ENCODE results near the gene MAP3K21. TPM values are rescaled to one million over a fixed set of nuclear protein-coding genes. Genes with fewer than 3 reads are reported as not detected.

MAP3K21 gene
- total and polyA plus RNA-seq, 5 donors from 2014 or later: 0.13 to 0.30 (median 0.22) TPM; not detected in 1

- Mint-ChIP-seq H3K36me3 (no peaks in the 10 kb centered on the region), H3K4me1 (no peaks in the 10 kb centered on the region), H3K4me3 (no peak overlapping the region), H3K27me3 (peaks cover 27% of the 10 kb centered on the region), H3K9me3 (peaks cover 0 to 3% (median 0%) of the 10 kb centered on the region in 7 donors), H3K27ac (no peak overlapping the region)
- no peak for DNase-seq
- H3K4me1 ChIP-seq (ENCODE audit: control insufficient read depth, insufficient read depth, low read length, poor library complexity, severe bottlenecking): no peaks in the 10 kb centered on the region
- no peaks in the 10 kb centered on the region for H3K9me3 ChIP-seq (ENCODE audit: control insufficient read depth in 2 of 2, low read length in 2 of 2)
- H3K27ac ChIP-seq (ENCODE audit: insufficient read depth, low read length, poor library complexity, severe bottlenecking): no peak overlapping the region
- H3K27me3 ChIP-seq (ENCODE audit: control insufficient read depth, insufficient read depth, low read length): peaks cover 10% of the 10 kb centered on the region
- H3K36me3 ChIP-seq (ENCODE audit: control insufficient read depth, insufficient read depth, low read length): no peaks in the 10 kb centered on the region
- ATAC-seq (ENCODE audit: low read depth in 2 of 2): no peak
- no peak overlapping the region for H3K4me3 ChIP-seq (ENCODE audit: low read depth, low read length)
These were observed 66.6 kb downstream of the MAP3K21 start for GRCh38 chr1:233393926-233394680.

GRCh38 chr1:233394860-233395717, 67.6 kb downstream of the MAP3K21 start:
- no peak overlapping the region for H3K27ac ChIP-seq (ENCODE audit: insufficient read depth, low read length, poor library complexity, severe bottlenecking)
- H3K4me3 ChIP-seq (ENCODE audit: low read depth, low read length): no peak overlapping the region
- no peaks in the 10 kb centered on the region for H3K4me1 ChIP-seq (ENCODE audit: control insufficient read depth, insufficient read depth, low read length, poor library complexity, severe bottlenecking)
- H3K27me3 ChIP-seq (ENCODE audit: control insufficient read depth, insufficient read depth, low read length): peaks cover 6% of the 10 kb centered on the region
- ATAC-seq (ENCODE audit: low read depth in 2 of 2): no peak
- Mint-ChIP-seq H3K9me3 (peaks cover 0 to 3% (median 0%) of the 10 kb centered on the region in 7 donors), H3K27ac (no peak overlapping the region), H3K4me1 (no peaks in the 10 kb centered on the region), H3K27me3 (peaks cover 27% of the 10 kb centered on the region), H3K4me3 (no peak overlapping the region), H3K36me3 (no peaks in the 10 kb centered on the region)
- peak; percentile 2 to 69 (median 32) for DNase-seq
- H3K9me3 ChIP-seq (ENCODE audit: control insufficient read depth in 2 of 2, low read length in 2 of 2): no peaks in the 10 kb centered on the region
- no peaks in the 10 kb centered on the region for H3K36me3 ChIP-seq (ENCODE audit: control insufficient read depth, insufficient read depth, low read length)

GRCh38 chr1:233395863-233396646, 68.5 kb downstream of the MAP3K21 start:
- no peak for ATAC-seq (ENCODE audit: low read depth in 2 of 2)
- no peaks in the 10 kb centered on the region for H3K4me1 ChIP-seq (ENCODE audit: control insufficient read depth, insufficient read depth, low read length, poor library complexity, severe bottlenecking)
- no peaks in the 10 kb centered on the region for H3K9me3 ChIP-seq (ENCODE audit: control insufficient read depth in 2 of 2, low read length in 2 of 2)
- no peak overlapping the region for H3K4me3 ChIP-seq (ENCODE audit: low read depth, low read length)
- no peak for DNase-seq
- Mint-ChIP-seq H3K27me3 (peaks cover 19% of the 10 kb centered on the region), H3K4me3 (no peak overlapping the region), H3K27ac (no peak overlapping the region), H3K36me3 (no peaks in the 10 kb centered on the region), H3K4me1 (no peaks in the 10 kb centered on the region), H3K9me3 (peaks cover 0 to 1% (median 0%) of the 10 kb centered on the region in 7 donors)
- H3K27me3 ChIP-seq (ENCODE audit: control insufficient read depth, insufficient read depth, low read length): peaks cover 4% of the 10 kb centered on the region
- no peaks in the 10 kb centered on the region for H3K36me3 ChIP-seq (ENCODE audit: control insufficient read depth, insufficient read depth, low read length)
- no peak overlapping the region for H3K27ac ChIP-seq (ENCODE audit: insufficient read depth, low read length, poor library complexity, severe bottlenecking)

- no peaks in the 10 kb centered on the region for H3K36me3 ChIP-seq (ENCODE audit: control insufficient read depth, insufficient read depth, low read length)
- ATAC-seq (ENCODE audit: low read depth in 2 of 2) (no peak), DNase-seq (no peak)
- Mint-ChIP-seq H3K4me3 (no peak overlapping the region), H3K27ac (no peak overlapping the region), H3K36me3 (no peaks in the 10 kb centered on the region), H3K4me1 (peaks cover 0 to 12% (median 5%) of the 10 kb centered on the region in 4 donors), H3K9me3 (peaks cover 0 to 10% (median 1%) of the 10 kb centered on the region in 7 donors), H3K27me3 (peaks cover 4% of the 10 kb centered on the region)
- H3K27ac ChIP-seq (ENCODE audit: insufficient read depth, low read length, poor library complexity, severe bottlenecking): no peak overlapping the region
- no peaks in the 10 kb centered on the region for H3K9me3 ChIP-seq (ENCODE audit: control insufficient read depth in 2 of 2, low read length in 2 of 2)
- no peak overlapping the region for H3K4me3 ChIP-seq (ENCODE audit: low read depth, low read length)
- H3K4me1 ChIP-seq (ENCODE audit: control insufficient read depth, insufficient read depth, low read length, poor library complexity, severe bottlenecking): no peaks in the 10 kb centered on the region
- no peaks in the 10 kb centered on the region for H3K27me3 ChIP-seq (ENCODE audit: control insufficient read depth, insufficient read depth, low read length)
These were observed 78.9 kb downstream of the MAP3K21 start for GRCh38 chr1:233406339-233406960.

- H3K36me3 ChIP-seq (ENCODE audit: control insufficient read depth, insufficient read depth, low read length): no peaks in the 10 kb centered on the region
- no peaks in the 10 kb centered on the region for H3K9me3 ChIP-seq (ENCODE audit: control insufficient read depth in 2 of 2, low read length in 2 of 2)
- H3K4me1 ChIP-seq (ENCODE audit: control insufficient read depth, insufficient read depth, low read length, poor library complexity, severe bottlenecking): no peaks in the 10 kb centered on the region
- H3K4me1 Mint-ChIP-seq: peaks cover 0 to 12% (median 5%) of the 10 kb centered on the region in 4 donors
- peaks cover 0 to 10% (median 1%) of the 10 kb centered on the region in 7 donors for H3K9me3 Mint-ChIP-seq
- DNase-seq: peak in 1 of 3 donors; percentile 80
- no peak overlapping the region for H3K4me3 Mint-ChIP-seq
- H3K4me3 ChIP-seq (ENCODE audit: low read depth, low read length): no peak overlapping the region
- H3K36me3 Mint-ChIP-seq: no peaks in the 10 kb centered on the region
- peaks cover 4% of the 10 kb centered on the region for H3K27me3 Mint-ChIP-seq
- no peak for ATAC-seq (ENCODE audit: low read depth in 2 of 2)
- no peak overlapping the region for H3K27ac Mint-ChIP-seq
- H3K27me3 ChIP-seq (ENCODE audit: control insufficient read depth, insufficient read depth, low read length): no peaks in the 10 kb centered on the region
- no peak overlapping the region for H3K27ac ChIP-seq (ENCODE audit: insufficient read depth, low read length, poor library complexity, severe bottlenecking)
These were observed 79.6 kb downstream of the MAP3K21 start for GRCh38 chr1:233406994-233407631.

- Mint-ChIP-seq H3K4me3 (no peak overlapping the region), H3K4me1 (peaks cover 0 to 12% (median 5%) of the 10 kb centered on the region in 4 donors), H3K36me3 (no peaks in the 10 kb centered on the region), H3K27me3 (peaks cover 1% of the 10 kb centered on the region), H3K9me3 (peaks cover 0 to 8% (median 0%) of the 10 kb centered on the region in 7 donors), H3K27ac (no peak overlapping the region)
- no peaks in the 10 kb centered on the region for H3K36me3 ChIP-seq (ENCODE audit: control insufficient read depth, insufficient read depth, low read length)
- H3K27me3 ChIP-seq (ENCODE audit: control insufficient read depth, insufficient read depth, low read length): peaks cover 3% of the 10 kb centered on the region
- ATAC-seq (ENCODE audit: low read depth in 2 of 2) (no peak), DNase-seq (peak in 1 of 3 donors; percentile 9)
- no peak overlapping the region for H3K4me3 ChIP-seq (ENCODE audit: low read depth, low read length)
- H3K27ac ChIP-seq (ENCODE audit: insufficient read depth, low read length, poor library complexity, severe bottlenecking): no peak overlapping the region
- no peaks in the 10 kb centered on the region for H3K4me1 ChIP-seq (ENCODE audit: control insufficient read depth, insufficient read depth, low read length, poor library complexity, severe bottlenecking)
- no peaks in the 10 kb centered on the region for H3K9me3 ChIP-seq (ENCODE audit: control insufficient read depth in 2 of 2, low read length in 2 of 2)
These were observed 82.0 kb downstream of the MAP3K21 start for GRCh38 chr1:233409540-233409939.

GRCh38 chr1:233410906-233411305, 83.4 kb downstream of the MAP3K21 start:
- Mint-ChIP-seq H3K27ac (no peak overlapping the region), H3K27me3 (peaks cover 6% of the 10 kb centered on the region), H3K4me3 (no peak overlapping the region), H3K36me3 (no peaks in the 10 kb centered on the region), H3K9me3 (peaks cover 0 to 8% (median 0%) of the 10 kb centered on the region in 7 donors), H3K4me1 (peaks cover 0 to 9% (median 3%) of the 10 kb centered on the region in 4 donors)
- Histone ChIP-seq H3K27me3 (ENCODE audit: control insufficient read depth, insufficient read depth, low read length) (peaks cover 3% of the 10 kb centered on the region), H3K9me3 (ENCODE audit: control insufficient read depth in 2 of 2, low read length in 2 of 2) (no peaks in the 10 kb centered on the region), H3K4me3 (ENCODE audit: low read depth, low read length) (no peak overlapping the region), H3K4me1 (ENCODE audit: control insufficient read depth, insufficient read depth, low read length, poor library complexity, severe bottlenecking) (no peaks in the 10 kb centered on the region), H3K27ac (ENCODE audit: insufficient read depth, low read length, poor library complexity, severe bottlenecking) (no peak overlapping the region), H3K36me3 (ENCODE audit: control insufficient read depth, insufficient read depth, low read length) (no peaks in the 10 kb centered on the region)
- DNase-seq (no peak), ATAC-seq (ENCODE audit: low read depth in 2 of 2) (no peak)
